DOHH2 (cell line): ENCODE results near the gene AP5S1.

Source experiments
- EZH2phosphoT487 ChIP-seq: fragments of 200-600 bp; sonication (generic); IDR thresholded peaks from 2 replicates; pipeline ENCODE4 v1.6.1; 2017; ENCODE audit warnings: borderline replicate concordance, mild to moderate bottlenecking, antibody characterized with exemption, low read length, moderate library complexity, mixed read lengths
- TF ChIP-seq, protein P1 (sequence below): fragments of 200-600 bp; sonication (generic); IDR thresholded peaks from one replicate; pipeline ENCODE4 v1.5.1; 2014; ENCODE audit warnings: antibody characterized with exemption, mild to moderate bottlenecking, low read depth, low read length; ENCODE audit not compliant: poor library complexity, severe bottlenecking

GRCh38 chr20:3819411-3820047 lies 818 bp upstream of the AP5S1 start:
- TF ChIP-seq, protein P1, sequence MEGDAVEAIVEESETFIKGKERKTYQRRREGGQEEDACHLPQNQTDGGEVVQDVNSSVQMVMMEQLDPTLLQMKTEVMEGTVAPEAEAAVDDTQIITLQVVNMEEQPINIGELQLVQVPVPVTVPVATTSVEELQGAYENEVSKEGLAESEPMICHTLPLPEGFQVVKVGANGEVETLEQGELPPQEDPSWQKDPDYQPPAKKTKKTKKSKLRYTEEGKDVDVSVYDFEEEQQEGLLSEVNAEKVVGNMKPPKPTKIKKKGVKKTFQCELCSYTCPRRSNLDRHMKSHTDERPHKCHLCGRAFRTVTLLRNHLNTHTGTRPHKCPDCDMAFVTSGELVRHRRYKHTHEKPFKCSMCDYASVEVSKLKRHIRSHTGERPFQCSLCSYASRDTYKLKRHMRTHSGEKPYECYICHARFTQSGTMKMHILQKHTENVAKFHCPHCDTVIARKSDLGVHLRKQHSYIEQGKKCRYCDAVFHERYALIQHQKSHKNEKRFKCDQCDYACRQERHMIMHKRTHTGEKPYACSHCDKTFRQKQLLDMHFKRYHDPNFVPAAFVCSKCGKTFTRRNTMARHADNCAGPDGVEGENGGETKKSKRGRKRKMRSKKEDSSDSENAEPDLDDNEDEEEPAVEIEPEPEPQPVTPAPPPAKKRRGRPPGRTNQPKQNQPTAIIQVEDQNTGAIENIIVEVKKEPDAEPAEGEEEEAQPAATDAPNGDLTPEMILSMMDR = no peak
- TF ChIP-seq EZH2phosphoT487 = no peak
